HepG2 (cell line): Measurements from ENCODE around the gene YPEL3. TPM values are rescaled to one million over a fixed set of nuclear protein-coding genes. Genes with fewer than 3 reads are reported as not detected.
A peak's percentile ranks its signal among the peaks of the same experiment; 100 is the strongest.

Experiments used
- ETV6 ChIP-seq: sonication (generic); formaldehyde crosslinking; conservative IDR thresholded peaks from 2 replicates; pipeline ENCODE4 v1.4.0; 2020; ENCODE audit warnings: missing genetic modification reagents
- FLYWCH1 ChIP-seq: sonication (generic); formaldehyde crosslinking; IDR thresholded peaks from 2 replicates; pipeline ENCODE4 v1.8.1; 2023; ENCODE audit warnings: mild to moderate bottlenecking, missing genetic modification reagents
- GABPA ChIP-seq, 2 experiments: IDR thresholded peaks; 2 replicates each; pipeline ENCODE4 v1.6.1; 2011 to 2016; ENCODE audit warnings: low read depth in 2 of 2, low read length in 1 of 2, missing biosample characterization in 1 of 2, missing genetic modification characterization in 1 of 2
- HMG20B ChIP-seq: conservative IDR thresholded peaks from 2 replicates; pipeline ENCODE4 v1.6.1; 2016; ENCODE audit warnings: missing genetic modification reagents, missing compliant biosample characterization
- KDM3A ChIP-seq: IDR thresholded peaks from 2 replicates; pipeline ENCODE4 v1.6.1; 2018; ENCODE audit warnings: low read depth, missing compliant biosample characterization
- KLF16 ChIP-seq, 2 experiments: sonication (generic) in 1 of 2; formaldehyde crosslinking in 1 of 2; IDR thresholded peaks; 2 replicates each; pipeline versions ENCODE4 v1.6.1 to v1.8.0; 2016 to 2023; ENCODE audit warnings: missing genetic modification reagents in 2 of 2, missing compliant biosample characterization in 1 of 2
- MAZ ChIP-seq, 2 experiments: sonication (generic) in 1 of 2; formaldehyde crosslinking in 1 of 2; IDR thresholded peaks; 2 replicates each; pipeline versions ENCODE4 v1.5.0 to v1.6.1; 2012 to 2020; ENCODE audit warnings: low read depth in 2 of 2, mild to moderate bottlenecking in 2 of 2, borderline replicate concordance in 1 of 2, improper control_type of control experiment in 1 of 2, low read length in 1 of 2, missing genetic modification reagents in 1 of 2, moderate library complexity in 1 of 2
- MEF2D ChIP-seq: sonication (generic); formaldehyde crosslinking; IDR thresholded peaks from 2 replicates; pipeline ENCODE4 v1.5.1; 2020; ENCODE audit warnings: mild to moderate bottlenecking, missing genetic modification reagents
- NFATC3 ChIP-seq: sonication (generic); formaldehyde crosslinking; IDR thresholded peaks from 2 replicates; pipeline ENCODE4 v1.5.1; 2020; ENCODE audit warnings: mild to moderate bottlenecking, missing genetic modification reagents
- SIN3A ChIP-seq: IDR thresholded peaks from 2 replicates; pipeline ENCODE4 v1.6.1; 2011; ENCODE audit warnings: low read depth, mild to moderate bottlenecking, control low read depth, low read length, borderline replicate concordance
- SOX13 ChIP-seq, 3 experiments: fragments of 450-650 bp in 1 of 3; sonication (generic) in 1 of 3; formaldehyde crosslinking in 1 of 3; IDR thresholded peaks in 2 of 3; conservative IDR thresholded peaks in 1 of 3; 2 replicates each; pipeline versions ENCODE4 v1.5.0 to v1.6.1; 2016 to 2020; ENCODE audit warnings: antibody characterized with exemption in 1 of 3, mild to moderate bottlenecking in 1 of 3, missing compliant biosample characterization in 1 of 3, missing genetic modification reagents in 1 of 3, moderate library complexity in 1 of 3
- SRSF1 ChIP-seq: fragments of 200-400 bp; formaldehyde crosslinking; optimal IDR thresholded peaks from 2 replicates; pipeline ENCODE3; 2017; ENCODE audit warnings: mild to moderate bottlenecking, low read depth, low read length, moderate library complexity
- ZEB1 ChIP-seq: IDR thresholded peaks from 2 replicates; pipeline ENCODE4 v1.6.1; 2012; ENCODE audit warnings: mild to moderate bottlenecking, low read depth, inconsistent platforms; ENCODE audit not compliant: insufficient replicate concordance
- ZFAT ChIP-seq: sonication (generic); formaldehyde crosslinking; conservative IDR thresholded peaks from 2 replicates; pipeline ENCODE4 v1.8.1; 2023; ENCODE audit warnings: missing genetic modification reagents, inconsistent platforms
- ZNF329 ChIP-seq: sonication (generic); formaldehyde crosslinking; IDR thresholded peaks from 2 replicates; pipeline ENCODE4 v1.9.0; 2021; ENCODE audit warnings: low read depth, mild to moderate bottlenecking, missing genetic modification reagents
- ZNF615 ChIP-seq: sonication (generic); formaldehyde crosslinking; IDR thresholded peaks from 2 replicates; pipeline ENCODE4 v1.5.0; 2020; ENCODE audit warnings: mild to moderate bottlenecking, missing genetic modification reagents, borderline replicate concordance
- ZSCAN22 ChIP-seq: sonication (generic); formaldehyde crosslinking; IDR thresholded peaks from 2 replicates; pipeline ENCODE4 v1.4.0; 2020; ENCODE audit warnings: mild to moderate bottlenecking, missing genetic modification reagents
- polyA plus RNA-seq, 8 experiments: library from polyadenylated mRNA; depleted of rRNA in 3 of 8; stranded (reverse) in 7 of 8; unstranded in 1 of 8; fragments of >200 nt; fragmentation: Illumina TruSeq in 4 of 8; extraction: Trizol in 4 of 8; gene quantifications; 2 replicates each; pipeline versions ENCODE4 v1.2.1 to v1.2.3, GENCODE V29; 2011 to 2016; ENCODE audit warnings: low read depth in 4 of 8, missing spikeins in 1 of 8, mixed read lengths in 1 of 8; ENCODE audit not compliant: insufficient read depth in 1 of 8
- total RNA-seq, 5 experiments: library from RNA; depleted of rRNA; stranded (reverse); fragments of >200 nt; fragmentation: Illumina TruSeq; extraction: Trizol; gene quantifications; 2 replicates each; pipeline ENCODE4 v1.2.3, GENCODE V29; 2016; ENCODE audit warnings: low read depth in 1 of 5
- TF ChIP-seq, protein P1 (sequence below): IDR thresholded peaks from 2 replicates; pipeline ENCODE4 v1.6.1; 2016; ENCODE audit warnings: mild to moderate bottlenecking
- TF ChIP-seq, protein P2 (sequence below): sonication (generic); formaldehyde crosslinking; IDR thresholded peaks from 2 replicates; pipeline ENCODE4 v1.8.1; 2023; ENCODE audit warnings: mild to moderate bottlenecking, missing genetic modification reagents, borderline replicate concordance
- TF ChIP-seq, protein P3 (sequence below): IDR thresholded peaks from 2 replicates; pipeline ENCODE4 v1.6.1; 2018; ENCODE audit warnings: missing genetic modification reagents

The YPEL3 gene
- total and polyA plus RNA-seq, 2 of the 13 experiments (the other 11 are each of a cell fraction or from before 2014, with no cell fraction given) = 5.4 to 47.0 TPM

DNA sequence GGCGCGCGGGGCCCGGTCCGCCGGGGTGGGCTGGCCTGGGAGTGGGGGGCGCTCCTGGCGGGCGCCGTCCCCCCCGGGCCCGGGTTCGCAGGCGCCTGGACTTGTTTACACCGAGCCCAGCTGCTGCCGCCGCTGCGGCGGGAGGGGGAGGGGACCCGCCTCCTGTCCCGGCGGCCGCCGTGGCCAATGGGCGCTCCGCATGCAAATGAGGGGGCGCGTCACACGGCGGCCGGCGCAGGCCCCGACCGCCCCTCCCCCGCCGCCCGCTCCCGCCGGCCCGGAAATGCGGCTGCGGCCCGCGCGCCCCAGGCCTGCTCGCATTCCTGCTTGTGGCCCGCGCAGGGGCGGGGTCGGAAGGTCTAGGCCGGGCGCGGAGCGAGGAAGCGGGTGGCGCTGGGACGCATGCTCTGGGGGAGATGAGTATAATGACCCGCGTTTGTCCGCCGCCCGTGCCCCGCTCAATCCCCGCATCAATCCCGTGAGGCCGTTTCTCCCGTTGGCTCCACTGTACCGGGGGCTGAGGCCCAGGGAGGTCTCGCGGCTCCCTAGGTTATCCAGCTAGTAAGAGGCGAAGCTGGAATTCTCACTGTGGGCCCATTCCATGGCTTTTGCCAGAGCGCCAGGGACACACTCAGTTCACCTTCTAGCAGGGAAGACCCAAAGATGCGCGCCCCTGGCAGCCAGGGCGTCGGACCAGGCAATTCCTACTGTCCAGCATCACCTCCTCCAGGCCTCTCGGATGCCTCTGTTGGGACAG is at the start of gene YPEL3 (continued):
- TF ChIP-seq KDM3A (CRISPR knock-in tag) (no peak; the same call in 1 of the 2 replicates), HMG20B (no peak), MEF2D (CRISPR knock-in tag) (0 out of 2 replicates have a peak, but pooled peaks have one; percentile 55), SOX13 (IDR thresholded peaks at IDR 0.05) (no peak), SOX13 (CRISPR knock-in tag; conservative IDR thresholded peaks at IDR 0.05 in 1 of 2, IDR thresholded peaks at IDR 0.05 in 1 of 2) (peak in 1 of 2 experiments; percentile 67; a peak in 2 of 4 replicates), SIN3A (peak; percentile 93), ZFAT (CRISPR knock-in tag) (no peak), GABPA (IDR thresholded peaks at IDR 0.05; ENCODE audit: low read depth, low read length) (peak; percentile 46), GABPA (CRISPR knock-in tag; IDR thresholded peaks at IDR 0.05; ENCODE audit: low read depth) (no peak), MAZ (IDR thresholded peaks at IDR 0.05; ENCODE audit: borderline replicate concordance, low read depth, low read length) (peak; percentile 57; the same call in 1 of the 2 replicates), MAZ (CRISPR knock-in tag; IDR thresholded peaks at IDR 0.05; ENCODE audit: low read depth) (no peak; the same call in 1 of the 2 replicates), KLF16 (CRISPR knock-in tag; IDR thresholded peaks at IDR 0.05) (0 out of 4 replicates have a peak, but pooled peaks of 1 of the 2 experiments have one; percentile 43), ZNF615 (no peak), ZEB1 (no peak), ETV6 (peak; percentile 64; the same call in 1 of the 2 replicates), SRSF1 (peak; percentile 34), ZNF329 (CRISPR knock-in tag) (0 out of 2 replicates have a peak, but pooled peaks have one; percentile 35), NFATC3 (no peak), ZSCAN22 (CRISPR knock-in tag) (no peak), FLYWCH1 (CRISPR knock-in tag) (no peak)
- TF ChIP-seq, protein P1, sequence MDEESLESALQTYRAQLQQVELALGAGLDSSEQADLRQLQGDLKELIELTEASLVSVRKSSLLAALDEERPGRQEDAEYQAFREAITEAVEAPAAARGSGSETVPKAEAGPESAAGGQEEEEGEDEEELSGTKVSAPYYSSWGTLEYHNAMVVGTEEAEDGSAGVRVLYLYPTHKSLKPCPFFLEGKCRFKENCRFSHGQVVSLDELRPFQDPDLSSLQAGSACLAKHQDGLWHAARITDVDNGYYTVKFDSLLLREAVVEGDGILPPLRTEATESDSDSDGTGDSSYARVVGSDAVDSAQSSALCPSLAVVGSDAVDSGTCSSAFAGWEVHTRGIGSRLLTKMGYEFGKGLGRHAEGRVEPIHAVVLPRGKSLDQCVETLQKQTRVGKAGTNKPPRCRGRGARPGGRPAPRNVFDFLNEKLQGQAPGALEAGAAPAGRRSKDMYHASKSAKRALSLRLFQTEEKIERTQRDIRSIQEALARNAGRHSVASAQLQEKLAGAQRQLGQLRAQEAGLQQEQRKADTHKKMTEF = peak; percentile 43; the same call in 1 of the 2 replicates
- TF ChIP-seq, protein P2, sequence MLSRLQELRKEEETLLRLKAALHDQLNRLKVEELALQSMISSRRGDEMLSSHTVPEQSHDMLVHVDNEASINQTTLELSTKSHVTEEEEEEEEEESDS = peak; percentile 90; the same call in 1 of the 2 replicates
- TF ChIP-seq, protein P3, sequence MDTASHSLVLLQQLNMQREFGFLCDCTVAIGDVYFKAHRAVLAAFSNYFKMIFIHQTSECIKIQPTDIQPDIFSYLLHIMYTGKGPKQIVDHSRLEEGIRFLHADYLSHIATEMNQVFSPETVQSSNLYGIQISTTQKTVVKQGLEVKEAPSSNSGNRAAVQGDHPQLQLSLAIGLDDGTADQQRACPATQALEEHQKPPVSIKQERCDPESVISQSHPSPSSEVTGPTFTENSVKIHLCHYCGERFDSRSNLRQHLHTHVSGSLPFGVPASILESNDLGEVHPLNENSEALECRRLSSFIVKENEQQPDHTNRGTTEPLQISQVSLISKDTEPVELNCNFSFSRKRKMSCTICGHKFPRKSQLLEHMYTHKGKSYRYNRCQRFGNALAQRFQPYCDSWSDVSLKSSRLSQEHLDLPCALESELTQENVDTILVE = peak; percentile 84
